ENCODE results near the gene THPO.

DNA sequence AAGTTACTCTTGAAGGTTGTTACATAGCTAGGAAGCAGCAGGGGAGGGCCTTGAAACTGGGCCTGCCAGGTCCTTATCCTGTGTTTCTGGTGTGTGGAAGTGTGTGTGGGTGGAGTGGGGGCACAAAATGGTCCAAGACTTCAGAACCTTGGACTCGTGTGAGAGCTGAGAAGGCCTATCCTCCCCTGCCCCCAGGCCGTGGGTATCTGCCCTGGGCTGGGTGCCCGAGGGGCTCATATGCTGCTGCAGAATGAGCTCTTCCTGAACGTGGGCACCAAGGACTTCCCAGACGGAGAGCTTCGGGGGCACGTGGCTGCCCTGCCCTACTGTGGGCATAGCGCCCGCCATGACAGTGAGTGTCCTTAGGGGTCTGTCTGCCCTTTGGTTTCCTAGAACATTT, 6.3 kb upstream of the THPO start:
- TF ChIP-seq, protein P1, sequence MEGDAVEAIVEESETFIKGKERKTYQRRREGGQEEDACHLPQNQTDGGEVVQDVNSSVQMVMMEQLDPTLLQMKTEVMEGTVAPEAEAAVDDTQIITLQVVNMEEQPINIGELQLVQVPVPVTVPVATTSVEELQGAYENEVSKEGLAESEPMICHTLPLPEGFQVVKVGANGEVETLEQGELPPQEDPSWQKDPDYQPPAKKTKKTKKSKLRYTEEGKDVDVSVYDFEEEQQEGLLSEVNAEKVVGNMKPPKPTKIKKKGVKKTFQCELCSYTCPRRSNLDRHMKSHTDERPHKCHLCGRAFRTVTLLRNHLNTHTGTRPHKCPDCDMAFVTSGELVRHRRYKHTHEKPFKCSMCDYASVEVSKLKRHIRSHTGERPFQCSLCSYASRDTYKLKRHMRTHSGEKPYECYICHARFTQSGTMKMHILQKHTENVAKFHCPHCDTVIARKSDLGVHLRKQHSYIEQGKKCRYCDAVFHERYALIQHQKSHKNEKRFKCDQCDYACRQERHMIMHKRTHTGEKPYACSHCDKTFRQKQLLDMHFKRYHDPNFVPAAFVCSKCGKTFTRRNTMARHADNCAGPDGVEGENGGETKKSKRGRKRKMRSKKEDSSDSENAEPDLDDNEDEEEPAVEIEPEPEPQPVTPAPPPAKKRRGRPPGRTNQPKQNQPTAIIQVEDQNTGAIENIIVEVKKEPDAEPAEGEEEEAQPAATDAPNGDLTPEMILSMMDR (IDR thresholded peaks at IDR 0.05 in 8 of 11, conservative IDR thresholded peaks at IDR 0.05 in 3 of 11) = no peak
- TF ChIP-seq POLR2AphosphoS5 (IDR thresholded peaks at IDR 0.05) = no peak
- TF ChIP-seq POLR2A (IDR thresholded peaks at IDR 0.05) = no peak
